GM12872 (cell line): ENCODE measurements around the gene KDM6B.

ENCODE experiments used
- TF ChIP-seq, protein P1 (sequence below): IDR thresholded peaks from 3 replicates; pipeline ENCODE4 v1.5.1; 2011; ENCODE audit warnings: low read depth, mild to moderate bottlenecking, low read length, moderate library complexity; ENCODE audit not compliant: insufficient read depth

The KDM6B gene

DNA sequence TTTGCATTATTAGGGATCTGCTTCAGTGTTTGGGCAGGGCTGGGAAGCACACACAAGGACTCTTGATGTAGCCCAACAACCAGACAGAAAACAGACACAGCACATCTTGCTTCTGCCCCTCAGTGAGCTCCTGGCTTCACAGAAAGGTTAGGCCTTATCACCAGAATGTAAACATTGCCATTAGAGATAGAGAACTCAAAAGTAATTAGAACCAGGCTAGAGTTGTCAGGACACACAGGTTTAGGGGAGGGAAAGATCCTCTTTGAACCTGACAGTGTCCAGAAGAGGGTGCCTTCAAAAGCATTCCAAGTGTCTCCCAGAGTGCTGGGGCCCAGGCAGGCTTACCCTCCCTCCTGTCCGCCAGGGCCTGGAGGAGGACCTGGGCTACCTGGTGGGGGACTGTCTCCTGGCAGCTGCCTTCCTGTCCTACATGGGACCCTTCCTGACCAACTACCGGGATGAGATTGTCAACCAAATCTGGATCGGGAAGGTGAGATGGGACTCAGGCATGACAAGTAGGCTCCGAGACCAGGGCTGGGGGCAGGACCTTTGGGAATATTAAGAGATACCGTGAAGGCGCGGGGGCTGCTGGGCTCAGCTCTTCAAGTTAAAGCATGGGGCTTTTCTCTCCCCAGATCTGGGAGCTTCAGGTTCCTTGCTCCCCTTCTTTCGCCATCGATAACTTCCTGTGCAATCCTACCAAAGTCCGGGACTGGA lies 16.9 kb upstream of the KDM6B start:
- TF ChIP-seq, protein P1, sequence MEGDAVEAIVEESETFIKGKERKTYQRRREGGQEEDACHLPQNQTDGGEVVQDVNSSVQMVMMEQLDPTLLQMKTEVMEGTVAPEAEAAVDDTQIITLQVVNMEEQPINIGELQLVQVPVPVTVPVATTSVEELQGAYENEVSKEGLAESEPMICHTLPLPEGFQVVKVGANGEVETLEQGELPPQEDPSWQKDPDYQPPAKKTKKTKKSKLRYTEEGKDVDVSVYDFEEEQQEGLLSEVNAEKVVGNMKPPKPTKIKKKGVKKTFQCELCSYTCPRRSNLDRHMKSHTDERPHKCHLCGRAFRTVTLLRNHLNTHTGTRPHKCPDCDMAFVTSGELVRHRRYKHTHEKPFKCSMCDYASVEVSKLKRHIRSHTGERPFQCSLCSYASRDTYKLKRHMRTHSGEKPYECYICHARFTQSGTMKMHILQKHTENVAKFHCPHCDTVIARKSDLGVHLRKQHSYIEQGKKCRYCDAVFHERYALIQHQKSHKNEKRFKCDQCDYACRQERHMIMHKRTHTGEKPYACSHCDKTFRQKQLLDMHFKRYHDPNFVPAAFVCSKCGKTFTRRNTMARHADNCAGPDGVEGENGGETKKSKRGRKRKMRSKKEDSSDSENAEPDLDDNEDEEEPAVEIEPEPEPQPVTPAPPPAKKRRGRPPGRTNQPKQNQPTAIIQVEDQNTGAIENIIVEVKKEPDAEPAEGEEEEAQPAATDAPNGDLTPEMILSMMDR, result no peak

DNA sequence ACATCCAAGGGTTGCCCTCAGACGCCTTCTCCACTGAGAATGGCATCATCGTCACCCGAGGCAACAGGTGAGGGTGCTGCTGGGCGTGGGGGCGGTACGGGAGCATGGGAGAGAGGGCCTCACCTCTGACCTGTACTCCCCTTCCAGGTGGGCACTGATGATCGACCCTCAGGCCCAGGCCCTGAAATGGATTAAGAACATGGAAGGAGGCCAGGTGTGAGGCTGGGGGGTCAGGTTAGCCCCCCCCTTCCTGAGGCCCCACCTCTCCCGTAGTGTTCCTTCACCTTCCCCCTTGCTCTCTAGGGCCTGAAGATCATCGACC lies 16.4 kb upstream of the KDM6B start:
- TF ChIP-seq, protein P1, result no peak

DNA sequence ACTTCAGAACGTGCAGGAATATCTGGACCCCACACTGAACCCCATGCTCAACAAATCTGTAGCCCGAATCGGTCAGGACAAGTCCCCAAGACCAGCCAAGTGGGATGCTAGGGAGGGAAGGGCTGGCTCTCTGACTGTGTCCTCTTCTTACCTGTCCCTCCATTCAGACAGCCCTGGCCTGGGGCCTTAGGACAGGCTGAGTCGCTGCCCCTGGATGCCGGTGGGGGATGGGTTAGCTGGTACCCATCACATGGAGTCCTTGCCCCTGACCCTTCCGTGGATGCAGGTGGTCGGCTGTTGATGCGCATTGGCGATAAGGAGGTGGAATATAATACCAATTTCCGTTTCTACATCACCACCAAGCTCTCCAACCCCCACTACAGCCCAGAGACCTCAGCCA lies 16.0 kb upstream of the KDM6B start:
- TF ChIP-seq, protein P1, result no peak

DNA sequence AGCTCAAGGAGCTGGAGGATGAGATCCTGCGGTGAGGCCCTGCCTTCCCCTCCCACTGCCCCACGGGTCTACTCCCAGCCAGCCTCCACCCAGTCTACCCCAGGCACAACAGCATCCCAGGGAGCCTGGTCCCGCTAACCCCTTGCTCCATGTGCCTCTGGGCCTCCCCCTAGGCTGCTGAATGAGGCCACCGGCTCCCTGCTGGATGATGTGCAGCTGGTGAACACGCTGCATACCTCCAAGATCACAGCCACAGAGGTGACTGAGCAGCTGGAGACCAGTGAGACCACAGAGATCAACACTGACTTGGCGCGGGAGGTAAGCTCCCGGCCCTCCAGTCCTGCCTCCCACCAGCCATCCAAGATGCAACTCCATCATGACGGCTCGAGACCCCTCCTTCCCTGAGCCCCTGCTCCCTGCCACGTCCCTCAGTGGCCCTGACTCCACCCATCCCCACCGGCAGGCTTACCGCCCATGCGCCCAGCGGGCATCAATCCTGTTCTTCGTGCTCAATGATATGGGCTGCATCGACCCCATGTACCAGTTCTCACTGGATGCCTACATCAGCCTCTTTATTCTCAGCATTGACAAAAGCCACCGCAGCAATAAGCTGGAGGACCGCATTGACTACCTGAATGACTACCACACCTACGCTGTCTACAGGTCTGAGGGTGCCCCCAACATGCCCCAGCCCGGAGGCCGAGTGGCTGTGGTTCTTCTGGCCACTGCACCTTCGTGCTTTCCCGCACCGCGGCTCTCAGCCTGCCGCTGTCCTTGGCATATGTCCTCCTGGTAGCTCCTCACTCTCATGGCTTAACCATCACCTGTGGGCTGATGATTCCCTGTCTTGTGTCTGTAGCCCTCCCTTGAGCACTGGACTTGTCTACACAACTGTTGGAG lies 15.0 kb upstream of the KDM6B start:
- TF ChIP-seq, protein P1, result no peak

DNA sequence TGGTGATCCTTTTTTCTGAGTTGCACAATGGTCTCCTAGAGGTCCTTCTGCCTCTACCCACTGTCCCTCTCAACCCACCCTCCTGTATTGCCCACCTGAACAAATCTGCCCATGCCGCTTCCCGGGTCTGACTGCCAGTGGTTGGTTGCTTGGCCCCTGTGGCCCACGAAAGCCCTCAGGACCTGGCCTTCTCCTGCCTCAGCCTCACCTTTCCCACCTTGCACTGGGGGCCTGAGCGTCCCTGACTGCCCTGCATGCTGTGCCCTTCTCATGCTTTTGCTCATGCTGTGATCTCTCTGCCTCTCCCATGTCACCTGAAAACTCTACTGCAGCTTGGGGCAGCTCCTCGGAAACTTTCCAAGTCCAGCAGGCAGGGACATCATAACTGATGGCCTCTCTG lies 13.8 kb upstream of the KDM6B start:
- TF ChIP-seq, protein P1, result no peak

DNA sequence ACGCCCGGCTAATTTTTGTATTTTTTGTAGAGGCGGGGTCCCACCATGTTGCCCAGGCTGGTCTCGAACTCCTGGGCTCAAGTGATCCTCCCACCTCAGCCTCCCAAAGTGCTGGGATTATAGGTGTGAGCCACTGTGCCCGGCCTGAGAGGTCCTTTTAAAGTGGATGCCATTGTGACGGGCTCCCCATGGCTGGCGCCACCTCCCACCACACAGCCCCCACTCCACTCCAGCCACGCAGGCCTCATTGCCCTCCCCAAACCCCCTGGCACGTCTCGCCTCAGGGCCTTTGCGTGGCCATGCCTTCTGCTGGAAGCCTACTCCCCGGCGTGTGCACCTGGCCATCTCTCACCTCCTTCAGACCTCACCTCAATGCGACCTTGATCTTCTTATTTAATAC lies 11.9 kb upstream of the KDM6B start:
- TF ChIP-seq, protein P1, result no peak

DNA sequence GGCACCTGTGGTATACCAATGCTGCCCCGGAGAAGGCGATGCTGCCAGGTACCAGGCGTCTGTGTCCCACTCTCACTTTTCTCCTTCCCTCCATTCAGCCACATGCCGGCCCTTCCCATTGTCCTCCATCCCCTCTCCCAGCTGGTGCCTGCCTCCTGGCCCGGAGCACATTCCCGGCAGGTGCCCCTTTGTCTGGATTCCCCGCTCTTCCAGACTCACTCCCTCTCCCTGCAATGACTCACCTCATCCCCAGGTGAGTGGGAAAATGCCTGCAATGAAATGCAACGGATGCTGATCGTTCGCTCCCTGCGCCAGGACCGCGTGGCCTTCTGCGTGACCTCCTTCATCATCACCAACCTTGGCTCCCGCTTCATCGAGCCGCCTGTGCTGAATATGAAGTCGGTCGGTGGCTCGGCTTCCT lies 10.4 kb upstream of the KDM6B start:
- TF ChIP-seq, protein P1, result no peak
